Stimulated activated CD4-positive, alpha-beta T cell treated with anti-CD3 and anti-CD28 coated beads, Interleukin-1b, Interleukin-23, amount 100 ng/mL, for 4 hours (primary cell): ENCODE measurements around the gene MUC16.

Experiments
- DNase-seq, 2 donors: peaks; one replicate each; pipeline ENCODE4 v3.0.0-alpha.2; 2020; ENCODE audit warnings: low read depth in 2 of 2

The MUC16 gene

DNA sequence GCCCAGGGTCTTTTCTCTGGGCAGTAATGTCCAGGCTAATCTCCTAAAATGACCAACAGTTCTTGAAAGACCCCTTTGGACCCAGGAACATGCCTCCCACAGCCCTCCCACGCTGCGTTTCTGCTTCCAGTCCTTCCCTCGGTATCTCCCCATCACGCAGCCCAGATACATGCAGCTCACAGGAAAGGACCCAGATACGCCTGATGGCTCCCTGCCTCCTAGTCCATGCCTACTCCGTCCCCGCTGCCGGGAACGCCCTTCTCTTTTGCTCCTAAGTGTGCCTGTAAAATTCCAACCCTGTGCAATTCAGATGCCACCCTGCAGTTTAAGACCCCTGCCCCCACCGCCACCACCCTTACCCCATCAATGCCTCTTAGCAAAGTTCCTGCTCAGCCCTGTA, 778 bp downstream of the MUC16 start:
- no peak for DNase-seq

DNA sequence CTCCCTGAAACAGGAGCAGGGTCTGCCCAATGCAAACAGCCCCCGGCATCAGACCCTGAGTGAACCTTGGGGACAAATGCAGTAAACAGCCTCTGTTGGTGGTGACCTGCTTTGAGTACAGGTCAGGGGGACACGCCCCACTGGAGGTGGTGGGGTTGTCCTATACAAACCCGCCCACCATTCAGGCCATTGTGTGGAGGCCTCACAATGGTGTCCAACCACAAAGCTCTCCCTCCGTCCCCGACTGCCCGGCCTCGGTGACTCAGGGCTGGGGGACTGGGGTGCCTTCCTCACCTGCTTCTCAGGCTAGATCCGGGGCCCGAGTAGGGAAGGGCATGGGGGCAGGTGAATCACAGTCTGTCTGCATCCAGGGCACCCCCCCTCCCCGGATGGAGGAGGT, 1.5 kb downstream of the MUC16 start:
- no peak for DNase-seq

DNA sequence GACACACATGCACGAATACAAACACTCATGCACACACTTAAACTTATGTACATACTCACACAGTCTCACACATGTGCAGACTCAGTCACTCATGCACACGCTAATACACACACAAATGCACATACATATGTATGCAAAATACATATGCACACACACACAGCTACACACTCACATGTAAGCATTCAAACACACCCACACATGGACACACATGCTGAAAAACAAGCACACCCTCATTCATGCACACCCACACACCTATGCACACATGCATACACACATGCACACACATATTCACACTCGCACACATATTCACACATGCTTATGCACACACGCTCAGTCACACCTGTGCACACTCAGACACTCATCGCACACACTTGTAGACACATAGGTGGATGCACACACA, 9.3 kb downstream of the MUC16 start:
- no peak for DNase-seq

GRCh38 chr19:8988204-8988603, 22.0 kb downstream of the MUC16 start:
- DNase-seq: peak; percentile 4 to 14

GRCh38 chr19:8986296-8986695, 23.9 kb downstream of the MUC16 start:
- DNase-seq: no peak

DNA sequence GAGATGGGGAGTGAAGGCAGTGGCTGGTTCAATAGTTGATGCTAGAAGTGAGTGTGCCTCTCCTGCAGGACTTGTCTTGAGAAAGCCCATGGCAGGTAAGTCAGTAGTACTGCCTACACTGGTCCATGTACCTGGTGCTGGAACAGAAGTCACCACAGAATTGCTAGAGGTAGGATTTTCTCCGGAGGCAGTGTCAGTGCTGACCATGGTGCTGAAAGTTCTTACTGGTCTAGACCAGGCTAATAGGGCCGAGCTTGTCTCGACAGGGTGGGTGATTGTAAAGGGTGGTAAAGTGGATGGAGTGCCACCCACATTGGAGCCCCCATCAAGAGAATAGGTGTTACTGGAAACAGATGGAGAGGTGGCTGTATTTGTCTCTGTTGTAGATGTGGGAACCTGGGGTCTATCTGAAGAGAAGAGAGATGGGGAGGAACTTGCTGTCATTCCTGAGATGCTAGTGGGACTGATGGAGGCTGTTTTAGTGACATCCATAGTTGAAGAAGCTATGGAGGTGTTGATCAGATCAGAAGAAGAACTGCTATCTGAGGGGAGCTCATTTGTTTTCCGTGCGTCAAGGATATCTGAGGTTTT, 36.6 kb downstream of the MUC16 start:
- no peak for DNase-seq

DNA sequence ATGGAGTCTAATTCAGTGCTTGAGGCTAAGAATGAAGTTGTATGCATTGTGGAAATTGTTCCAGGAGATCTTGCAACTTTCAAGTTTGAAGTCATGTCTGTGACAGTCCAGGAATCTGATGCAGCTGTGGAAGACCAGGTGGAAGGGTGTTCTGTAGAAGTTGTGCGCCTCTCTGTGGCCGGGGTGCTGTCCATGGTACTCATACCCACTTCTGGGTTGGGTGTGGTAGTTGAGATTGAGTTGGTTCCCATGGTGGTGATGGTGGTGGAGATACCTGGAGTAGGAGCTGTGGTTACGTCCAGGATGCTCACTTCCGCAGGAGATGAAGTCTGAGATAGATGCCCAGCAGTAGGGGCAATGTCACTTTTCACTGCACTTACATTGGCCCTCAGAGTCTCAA, 44.3 kb downstream of the MUC16 start:
- no peak for DNase-seq
